WI38 (cell line): ENCODE data around the gene SYNE1.

Experiments used
- H3K4me3 ChIP-seq: 2 replicates; pipeline ENCODE4 v1.5.1; 2011; ENCODE audit warnings: low read depth, mild to moderate bottlenecking, control low read depth, low read length
- CTCF ChIP-seq: IDR thresholded peaks from 2 replicates; pipeline ENCODE4 v1.5.1; 2012; ENCODE audit warnings: low read depth, mild to moderate bottlenecking, control low read depth, low read length

SYNE1 gene

GRCh38 chr6:152091201-152091600 is 546.0 kb downstream of the SYNE1 start:
- no peak for TF ChIP-seq CTCF

GRCh38 chr6:152089992-152090391 is 547.2 kb downstream of the SYNE1 start:
- TF ChIP-seq CTCF = no peak
- no peak overlapping the region for H3K4me3 ChIP-seq

More at GRCh38 chr6:152091201-152091600, 546.0 kb downstream of the SYNE1 start:
- no peak overlapping the region for H3K4me3 ChIP-seq

GRCh38 chr6:152087701-152088100 is 549.5 kb downstream of the SYNE1 start:
- no peak overlapping the region for H3K4me3 ChIP-seq
- no peak for TF ChIP-seq CTCF

GRCh38 chr6:152087096-152087495 is 550.1 kb downstream of the SYNE1 start:
- no peak overlapping the region for H3K4me3 ChIP-seq
- TF ChIP-seq CTCF = no peak

- H3K4me3 ChIP-seq = no peak overlapping the region
- no peak for TF ChIP-seq CTCF
Observed at GRCh38 chr6:152086223-152086873, 550.8 kb downstream of the SYNE1 start.

- TF ChIP-seq CTCF = no peak
Observed at GRCh38 chr6:152085451-152085921, 551.7 kb downstream of the SYNE1 start.

GRCh38 chr6:152078804-152079203 is 558.4 kb downstream of the SYNE1 start:
- TF ChIP-seq CTCF = no peak
- H3K4me3 ChIP-seq = no peak overlapping the region

More at GRCh38 chr6:152085451-152085921, 551.7 kb downstream of the SYNE1 start:
- H3K4me3 ChIP-seq = no peak overlapping the region
